Anterior cingulate cortex (tissue), 58 donors: ENCODE results near the gene PREP.
"Not testable (repeated sequence)": the region's sequence is repeated elsewhere in the genome, so short reads cannot be mapped to it uniquely, and the experiment has no call there.

Experiments
- DNase-seq, 58 donors: peaks; one replicate each; lab custom pipeline; 2025; lab: John Stamatoyannopoulos, UW

The PREP gene

DNA sequence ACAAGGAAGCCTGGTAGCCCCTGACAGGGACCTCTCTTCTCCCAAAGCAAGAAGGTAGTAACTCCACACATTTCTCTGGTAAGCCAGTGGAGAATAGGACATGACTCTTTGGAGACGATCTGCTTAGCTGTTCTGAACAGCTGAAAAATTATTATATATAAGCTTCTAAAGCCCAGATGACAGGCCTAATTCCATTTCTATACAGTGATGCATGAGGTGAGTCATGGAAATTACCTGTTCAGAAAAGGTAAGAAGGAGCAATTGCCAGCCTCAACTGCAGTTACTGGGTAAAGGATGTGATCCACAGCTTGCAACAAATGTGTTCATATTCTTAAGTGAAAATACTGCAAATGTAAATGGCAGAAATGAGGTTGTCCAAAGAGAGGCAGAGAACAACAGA, 54.0 kb downstream of the PREP start:
- DNase-seq: no peak

DNA sequence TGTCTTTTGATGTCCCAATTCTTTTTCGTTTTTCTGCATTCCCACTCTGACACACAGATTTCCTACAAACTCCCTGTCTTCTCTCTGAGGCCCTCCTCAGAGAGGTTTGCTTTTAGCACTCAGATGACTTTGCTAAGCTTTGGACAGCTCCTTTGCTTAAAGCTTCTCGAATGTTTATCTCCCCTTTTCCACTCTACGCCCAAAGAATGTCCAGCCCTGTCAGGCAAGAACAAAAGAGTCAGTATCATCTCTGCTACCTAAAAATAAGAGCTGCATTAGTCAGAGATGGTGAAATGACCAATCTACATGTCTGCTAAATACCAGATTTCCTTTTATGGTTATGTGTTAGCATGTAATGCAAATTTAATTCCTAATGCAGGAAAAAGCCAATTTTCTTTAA, 56.8 kb downstream of the PREP start:
- DNase-seq: peak in 1 of 58 donors; percentile 18

DNA sequence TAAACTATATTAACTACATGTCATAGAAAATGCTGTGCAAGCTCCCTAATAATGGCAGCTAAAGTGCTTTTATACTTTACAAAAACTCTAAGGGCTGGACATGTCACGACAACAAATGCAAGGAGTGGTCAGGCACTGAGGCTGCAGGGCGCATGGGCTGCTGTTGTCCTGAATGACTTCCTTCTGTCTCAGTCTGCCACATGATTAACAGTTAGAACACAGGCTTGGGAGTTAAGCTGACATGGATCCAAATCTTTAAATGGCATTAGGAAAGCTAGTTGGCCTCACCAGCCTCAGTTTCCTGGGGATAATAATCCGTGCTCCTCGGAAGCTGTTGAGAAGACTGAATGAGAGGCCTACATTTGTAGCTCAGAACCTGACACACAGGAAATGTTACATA, 57.4 kb downstream of the PREP start:
- DNase-seq: peak in 10 of 58 donors; percentile 3 to 39 (median 21)

DNA sequence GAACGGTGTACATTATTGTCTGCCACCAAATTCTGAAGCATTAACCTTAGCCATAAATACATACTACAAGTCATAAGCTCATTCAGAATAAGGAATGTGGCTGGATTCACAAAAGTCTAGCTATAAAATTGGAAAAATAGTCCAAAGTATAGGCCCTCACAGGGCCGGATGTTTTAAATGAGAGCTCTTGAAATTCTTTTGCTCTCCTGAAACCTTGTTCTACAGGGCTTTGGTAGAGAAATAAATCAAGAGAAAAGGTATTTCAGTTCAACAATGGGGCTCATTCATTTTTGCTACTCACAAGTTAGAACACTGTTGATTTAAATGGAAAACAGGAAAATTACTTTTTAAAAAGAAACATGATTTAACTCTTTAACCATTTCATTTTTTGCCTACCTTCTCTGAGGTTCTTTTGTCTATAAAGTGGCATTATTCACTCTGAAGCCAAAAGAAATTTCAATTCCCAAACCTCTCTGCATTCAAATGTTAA, 58.0 kb downstream of the PREP start:
- DNase-seq: no peak

DNA sequence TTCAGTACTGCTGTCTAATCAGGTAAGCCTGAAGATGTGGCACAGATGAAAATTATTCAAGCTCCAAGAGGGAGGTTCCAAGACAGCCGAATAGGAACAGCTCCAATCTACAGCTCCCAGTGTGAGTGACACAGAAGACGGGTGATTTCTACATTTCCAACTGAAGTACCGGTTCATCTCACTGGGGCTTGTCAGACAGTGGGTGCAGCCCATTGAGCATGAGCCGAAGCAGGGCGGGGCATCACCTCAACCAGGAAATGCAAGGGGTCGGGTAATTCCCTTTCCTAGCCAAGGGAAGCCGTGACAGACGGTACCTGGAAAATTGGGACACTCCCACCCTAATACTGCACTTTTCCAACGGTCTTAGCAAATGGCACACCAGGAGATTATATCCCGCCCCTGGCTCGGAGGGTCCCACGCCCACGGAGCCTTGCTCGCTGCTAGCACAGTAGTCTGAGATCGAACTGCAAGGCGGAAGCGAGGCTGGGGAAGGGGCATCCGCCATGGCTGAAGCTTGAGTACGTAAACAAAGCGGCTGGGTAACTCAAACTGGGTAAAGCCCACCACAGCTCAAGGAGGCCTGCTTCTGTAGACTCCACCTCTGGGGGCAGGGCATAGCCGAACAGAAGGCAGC, 64.4 kb downstream of the PREP start:
- DNase-seq: not testable (repeated sequence)

DNA sequence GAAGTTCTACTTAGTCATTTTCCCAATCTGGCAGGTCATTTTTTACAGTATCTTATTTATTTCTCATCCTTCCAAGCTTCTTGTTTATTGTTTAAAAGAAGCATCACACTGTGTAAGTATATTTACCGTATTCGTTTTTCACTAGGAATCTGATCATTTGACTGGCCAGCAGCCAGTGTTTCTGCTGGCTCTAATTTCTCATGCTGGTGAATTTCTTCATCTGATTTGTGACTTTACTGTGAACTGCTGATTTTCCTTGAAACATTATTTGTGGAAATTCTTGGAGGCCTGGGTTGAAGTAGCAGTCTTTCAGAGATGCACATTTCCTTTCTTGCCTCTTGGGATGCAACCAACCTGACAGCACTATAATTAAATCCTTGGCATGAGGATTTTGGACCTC, 65.9 kb downstream of the PREP start:
- DNase-seq: no peak

DNA sequence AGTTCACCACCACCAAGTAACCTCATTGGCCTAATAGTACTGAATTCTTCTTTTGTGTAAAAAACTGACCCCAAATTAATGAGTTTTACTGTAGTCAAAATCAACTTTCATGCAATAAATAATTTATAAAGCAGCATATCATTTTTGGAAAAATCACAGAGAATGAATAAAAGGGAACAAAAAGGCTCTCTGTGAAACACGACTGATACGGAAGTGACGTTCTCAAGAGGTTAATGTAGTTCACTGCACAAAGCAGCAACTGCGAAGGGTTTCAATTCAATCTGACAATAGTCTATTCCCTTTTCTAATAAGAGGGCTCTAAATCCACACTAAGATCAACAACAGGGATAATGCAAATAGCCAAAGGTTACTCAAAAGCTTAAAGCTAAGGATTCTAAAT, 70.3 kb downstream of the PREP start:
- DNase-seq: no peak

DNA sequence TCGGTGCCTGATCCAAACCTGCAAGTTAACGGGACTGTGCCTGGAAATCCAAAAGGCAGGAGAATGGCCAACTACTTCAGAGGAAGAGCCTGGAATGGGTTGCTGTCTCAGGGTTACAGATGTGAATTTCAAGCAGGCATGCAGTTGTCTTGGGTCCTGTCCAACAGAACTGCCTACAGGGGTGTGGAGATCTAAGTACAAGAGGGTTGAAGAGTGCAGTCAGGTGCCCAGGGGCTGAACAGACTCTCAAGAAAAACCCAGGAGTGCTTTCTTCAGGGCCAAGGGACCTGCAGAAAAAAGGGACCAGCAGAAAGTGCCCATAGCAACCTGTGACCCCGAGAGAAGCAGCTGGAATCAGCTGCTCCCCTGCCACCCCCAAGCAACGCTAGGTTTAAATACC, 71.0 kb downstream of the PREP start:
- DNase-seq: no peak

DNA sequence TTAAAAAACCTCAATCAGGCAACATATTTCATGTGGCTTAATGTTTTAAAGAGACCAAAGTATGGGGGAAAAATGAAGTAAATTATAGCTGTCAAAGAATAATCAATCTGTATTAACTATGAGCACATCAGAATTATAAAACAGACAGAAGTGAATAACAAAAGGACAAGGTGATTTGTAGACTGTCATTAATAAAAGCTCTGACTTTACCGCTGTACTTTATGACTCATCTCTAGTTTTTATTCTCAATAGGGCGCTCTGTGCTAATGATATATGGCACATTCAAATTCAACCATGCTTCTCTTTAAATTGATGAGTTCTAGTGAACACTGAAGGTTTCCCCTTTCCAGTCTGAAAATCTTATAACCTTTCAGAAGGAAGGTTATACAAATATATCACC, 72.0 kb downstream of the PREP start:
- DNase-seq: no peak

DNA sequence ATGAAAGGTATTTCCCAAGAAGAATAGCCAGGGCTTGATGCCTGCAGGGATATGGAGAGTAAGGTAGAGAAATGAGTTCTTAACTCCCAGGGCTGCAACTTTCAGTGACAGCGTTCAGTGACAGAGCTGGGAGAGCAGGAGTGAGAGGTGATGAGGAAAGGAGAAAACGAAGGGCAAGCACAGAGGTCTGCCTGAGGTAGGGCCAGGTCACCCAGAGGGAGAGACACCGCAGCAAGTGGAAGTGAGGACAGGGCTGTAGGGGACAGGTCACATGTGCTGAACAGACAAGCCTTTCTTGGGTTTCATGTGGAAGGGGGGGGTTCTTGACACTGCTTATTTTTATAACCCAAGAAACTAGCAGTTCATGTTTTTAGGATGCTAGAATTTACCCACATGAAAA, 72.5 kb downstream of the PREP start:
- no peak for DNase-seq

DNA sequence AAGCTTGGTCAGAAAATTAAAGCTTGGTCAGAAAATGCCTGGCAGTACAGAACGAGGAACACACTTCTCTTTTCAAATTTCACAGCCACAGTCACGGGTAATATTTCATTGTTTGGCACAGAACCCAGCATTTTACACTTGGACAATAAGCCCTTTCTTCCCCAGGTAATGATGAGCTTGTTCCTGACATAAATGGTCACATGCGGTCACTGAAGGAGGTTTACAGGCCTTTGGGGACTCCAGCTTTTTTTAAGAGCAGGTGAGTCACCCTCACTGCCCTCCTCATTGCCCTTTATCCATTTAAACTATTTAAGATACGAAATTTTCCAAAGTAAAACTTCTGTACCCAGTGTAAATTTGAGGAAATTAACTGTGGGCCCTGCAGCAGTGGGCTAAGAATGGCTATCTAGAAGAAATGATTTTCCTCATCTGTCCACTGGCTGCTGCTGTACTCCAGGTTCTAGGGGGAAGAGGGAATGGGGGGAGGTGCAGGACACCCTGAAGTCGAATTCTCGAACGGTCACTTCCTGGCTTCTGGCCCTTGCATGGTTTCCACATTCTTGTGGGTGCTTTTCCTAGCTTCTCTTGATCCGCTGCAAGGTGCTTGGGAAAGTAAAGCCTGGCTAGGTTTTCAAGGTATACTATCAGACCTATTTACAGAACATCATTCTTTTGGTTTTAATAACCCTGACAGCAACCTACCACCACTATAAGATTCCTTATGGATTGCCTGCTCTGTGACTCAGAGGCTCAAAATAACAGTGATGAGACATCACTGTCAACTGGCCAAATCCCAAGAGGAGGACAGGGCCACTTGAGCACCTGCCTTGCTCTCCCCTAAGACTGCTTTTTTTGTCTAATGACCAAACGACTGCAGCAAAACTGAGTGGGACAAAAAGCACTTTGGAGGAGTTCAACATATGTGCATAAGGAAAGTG, 75.8 kb downstream of the PREP start:
- peak in 1 of 58 donors; percentile 1 for DNase-seq

DNA sequence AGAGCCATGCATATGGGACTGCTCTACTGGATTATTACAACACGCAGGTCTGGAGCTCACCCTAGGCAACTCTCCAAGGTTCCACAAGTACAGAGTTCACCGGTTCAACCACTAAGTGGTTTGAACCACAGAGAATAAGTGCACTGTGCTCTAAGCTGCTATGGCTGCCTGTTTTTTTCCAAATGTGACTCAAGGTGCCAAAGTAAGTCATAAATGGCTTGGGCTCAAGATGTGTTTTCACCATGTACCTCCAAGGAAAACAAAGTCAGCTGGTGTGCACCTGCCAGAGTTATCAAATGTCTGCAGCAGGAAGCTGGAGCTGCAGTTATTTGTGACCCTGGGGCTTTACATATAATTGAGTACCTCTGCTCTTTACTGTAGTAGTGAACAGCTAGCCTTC, 76.7 kb downstream of the PREP start:
- no peak for DNase-seq

DNA sequence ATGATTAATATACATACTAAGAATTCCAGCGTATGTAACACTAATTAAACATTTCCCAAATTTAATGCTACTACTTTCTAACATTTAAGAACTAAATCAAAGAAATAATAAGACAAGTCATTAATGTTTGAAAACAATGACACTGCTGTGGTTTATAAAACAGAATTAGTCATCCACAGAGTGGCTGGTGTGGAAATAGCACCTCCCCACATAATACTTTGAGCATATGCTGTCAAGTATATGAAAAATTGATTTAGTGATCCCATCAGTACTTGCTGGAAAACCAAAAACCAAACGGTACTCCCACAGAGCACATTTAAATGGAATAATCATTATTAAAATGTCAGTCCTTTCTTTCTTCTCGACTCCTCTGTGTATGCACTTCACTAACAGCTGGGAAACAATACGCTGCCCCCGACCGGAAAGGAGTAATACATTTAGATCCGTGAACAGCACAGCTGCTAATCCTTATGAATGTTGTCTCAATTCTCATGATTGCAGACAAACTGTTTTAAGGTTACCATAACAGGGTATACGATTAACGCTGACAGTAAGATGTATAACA, 78.4 kb downstream of the PREP start:
- no peak for DNase-seq

DNA sequence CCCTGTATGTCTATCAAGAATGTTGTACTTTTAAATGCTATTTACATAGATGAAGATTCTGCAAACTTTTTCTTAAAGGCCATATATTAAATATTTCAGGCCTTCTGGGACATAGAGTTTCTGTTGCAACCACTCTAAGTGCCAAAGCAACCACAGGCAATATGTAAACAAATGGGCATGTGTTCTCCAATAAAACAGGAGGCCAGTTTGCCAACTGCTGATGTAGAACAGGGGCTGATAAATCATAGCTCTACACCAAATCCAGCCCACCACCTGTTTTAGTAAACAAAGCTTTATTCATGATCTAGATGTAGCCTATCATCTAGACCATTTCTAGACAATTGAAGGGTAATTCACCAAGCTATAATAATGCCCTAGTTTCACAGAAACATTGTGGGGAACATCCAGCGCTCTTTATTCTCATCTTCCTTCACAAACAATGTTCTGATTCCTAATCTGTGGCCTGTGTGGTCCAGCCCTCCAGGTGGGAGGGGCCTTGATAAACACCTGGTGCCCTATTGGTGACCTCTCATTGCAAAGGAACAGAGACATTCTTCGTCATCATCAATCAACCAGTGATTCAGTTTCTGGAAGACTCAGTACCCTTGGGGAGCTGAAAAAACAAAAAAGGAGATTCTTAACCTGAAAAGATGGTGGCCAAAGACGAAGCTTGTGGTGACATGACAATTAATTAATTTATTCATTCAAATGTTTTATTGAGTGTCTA, 80.2 kb downstream of the PREP start:
- DNase-seq: no peak

DNA sequence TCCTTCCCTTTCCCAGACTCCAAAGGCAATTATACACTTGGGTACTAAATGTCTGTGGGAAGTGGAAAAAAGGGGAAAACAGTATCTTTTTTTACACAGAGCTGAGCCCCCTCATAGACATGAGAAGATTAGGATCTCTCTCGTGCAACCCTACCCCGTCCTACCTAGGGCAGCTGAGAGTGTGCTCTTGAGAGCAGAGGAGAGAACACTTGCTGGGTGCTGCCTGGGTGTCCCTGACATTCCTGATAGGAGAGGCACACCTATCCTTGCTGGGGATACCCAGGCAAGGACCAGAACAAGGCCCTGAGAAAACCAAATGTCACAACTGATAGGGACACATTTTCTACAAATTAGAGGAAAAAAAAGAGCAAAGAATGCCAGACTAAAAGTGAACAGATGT, 81.2 kb downstream of the PREP start:
- no peak for DNase-seq

DNA sequence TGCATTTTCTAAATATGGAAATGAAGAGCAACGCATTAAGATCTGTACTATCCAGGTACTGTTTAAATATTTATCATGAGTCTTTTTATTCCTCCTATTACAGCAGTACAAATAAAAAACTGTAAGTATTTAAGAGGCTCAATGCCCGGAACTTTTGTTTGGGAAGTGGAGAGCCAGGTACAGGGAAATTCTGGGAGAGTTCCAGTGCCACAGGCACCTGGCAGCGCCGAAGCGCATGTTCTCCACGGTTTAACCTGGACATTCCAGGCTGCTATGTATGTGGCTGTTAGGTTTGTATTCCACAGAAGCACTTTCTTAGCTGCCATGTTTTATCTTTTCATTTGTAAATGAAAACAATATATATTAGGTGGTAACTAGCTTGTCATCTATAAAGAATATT, 81.7 kb downstream of the PREP start:
- DNase-seq: no peak

DNA sequence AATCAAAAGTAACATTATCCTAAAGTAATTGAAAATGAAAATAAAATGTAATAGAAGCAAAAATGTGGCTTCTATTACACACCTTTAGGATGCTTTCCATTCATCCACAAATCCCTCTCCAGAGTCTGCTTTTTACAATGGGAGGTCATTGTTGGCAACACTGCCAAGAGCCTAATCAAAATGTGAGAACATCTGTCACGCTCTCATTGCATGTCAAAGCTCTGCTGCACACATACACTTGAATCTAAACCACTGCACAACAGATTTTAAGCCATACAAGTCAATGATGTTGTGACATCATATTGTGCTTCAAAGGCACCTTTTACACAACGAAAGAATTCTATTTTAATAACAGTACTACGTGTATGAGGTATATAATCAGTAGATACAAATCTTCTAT, 82.1 kb downstream of the PREP start:
- DNase-seq: no peak

DNA sequence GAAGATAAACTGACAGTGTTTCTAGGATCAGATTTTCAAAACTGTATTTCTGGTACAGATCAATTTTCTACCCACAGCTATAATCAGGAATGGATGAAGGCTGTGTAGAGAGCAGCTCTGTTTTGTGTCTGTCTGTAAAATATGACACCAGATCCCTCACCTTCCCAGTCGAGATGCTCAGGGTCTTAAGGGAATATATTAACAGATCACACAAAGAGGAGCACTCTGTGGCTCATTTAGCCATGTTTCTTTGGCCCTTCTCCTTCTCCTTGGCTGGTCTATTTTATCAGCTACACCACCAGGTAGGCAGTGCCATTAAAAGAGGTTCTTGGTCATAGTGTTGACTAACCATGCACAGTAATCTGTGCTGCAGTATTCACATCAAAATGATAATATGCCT, 82.6 kb downstream of the PREP start:
- DNase-seq: no peak

DNA sequence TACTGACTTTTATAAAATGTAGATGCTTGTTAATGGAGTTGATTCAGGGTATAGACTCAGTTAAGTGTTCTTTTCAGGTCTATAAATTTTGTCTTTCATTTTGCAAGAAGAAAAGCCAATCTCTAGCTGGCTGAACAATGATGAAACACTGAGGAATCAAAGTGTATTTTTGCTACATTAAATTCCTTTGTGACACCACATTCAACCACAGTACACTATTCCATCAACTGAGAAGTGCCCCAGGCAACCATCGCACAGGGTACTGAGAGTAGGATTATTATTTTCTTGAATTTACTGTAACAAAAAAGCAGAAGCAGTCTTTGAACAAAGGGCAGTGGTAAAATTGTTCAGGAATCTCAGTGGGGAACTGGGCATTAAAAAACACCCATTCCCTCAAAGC, 83.6 kb downstream of the PREP start:
- DNase-seq: no peak

DNA sequence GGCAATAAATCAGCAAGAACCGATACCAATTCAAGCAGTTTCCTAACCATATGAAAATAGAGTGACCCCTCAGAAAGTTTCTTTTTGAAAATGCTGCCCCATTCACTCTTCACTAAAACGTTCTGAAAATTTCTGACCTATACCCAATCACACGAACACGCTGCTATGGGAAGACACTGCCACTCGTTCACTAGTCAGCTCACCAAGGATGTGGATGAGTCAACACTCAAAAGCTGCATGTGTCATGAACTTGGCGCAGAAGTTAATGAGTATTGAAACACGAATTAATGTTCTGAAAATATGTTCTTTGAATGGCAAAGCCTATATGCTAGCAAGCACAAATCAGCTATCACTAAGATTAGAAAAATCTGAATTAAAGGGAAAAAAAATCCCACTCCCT, 84.2 kb downstream of the PREP start:
- no peak for DNase-seq
